Forelimb muscle (tissue), 1 donor: ENCODE results near the gene CIITA. TPM values are rescaled to one million over a fixed set of nuclear protein-coding genes. Genes with fewer than 3 reads are reported as not detected.
"Not testable (repeated sequence)": the region's sequence is repeated elsewhere in the genome, so short reads cannot be mapped to it uniquely, and the experiment has no call there.

ENCODE experiments used
- DNase-seq: peaks from one replicate; pipeline ENCODE4 v3.0.0-alpha.2; 2013; ENCODE audit warnings: low read depth
- polyA plus RNA-seq: library from polyadenylated mRNA; unstranded; fragments of 120-200 nt; gene quantifications from one replicate; pipeline ENCODE4 v1.2.1, GENCODE V29; 2013; ENCODE audit not compliant: insufficient read length

Gene CIITA
- polyA plus RNA-seq: 3.2 TPM

GRCh38 chr16:10876799-10877341 lies at the start of gene CIITA:
TSS of gene CIITA (plus strand) at chr16:10877202. CDS start at chr16:10877331, 129 bp downstream.
- peak; percentile 24 for DNase-seq

GRCh38 chr16:10827691-10828341 lies 49.2 kb upstream of the CIITA start:
- DNase-seq: peak; percentile 91

- peak; percentile 72 for DNase-seq
These were observed 48.1 kb upstream of the CIITA start for GRCh38 chr16:10828851-10829366.

GRCh38 chr16:10829390-10830098 lies 47.5 kb upstream of the CIITA start:
- not testable (repeated sequence) for DNase-seq

GRCh38 chr16:10830240-10830639 lies 46.8 kb upstream of the CIITA start:
- DNase-seq: not testable (repeated sequence)

GRCh38 chr16:10831894-10832886 lies 44.8 kb upstream of the CIITA start:
- DNase-seq: no peak

- DNase-seq: no peak
These were observed 43.7 kb upstream of the CIITA start for GRCh38 chr16:10833271-10833670.

GRCh38 chr16:10834130-10834529 lies 42.9 kb upstream of the CIITA start:
- no peak for DNase-seq

- DNase-seq: no peak
These were observed 42.2 kb upstream of the CIITA start for GRCh38 chr16:10834766-10835165.

GRCh38 chr16:10835281-10835931 lies 41.6 kb upstream of the CIITA start:
- no peak for DNase-seq

- DNase-seq: no peak
These were observed 40.7 kb upstream of the CIITA start for GRCh38 chr16:10836174-10836853.

GRCh38 chr16:10838621-10839278 lies 38.3 kb upstream of the CIITA start:
- DNase-seq: no peak

GRCh38 chr16:10839279-10839666 lies 37.7 kb upstream of the CIITA start:
- DNase-seq: no peak

GRCh38 chr16:10840703-10841102 lies 36.3 kb upstream of the CIITA start:
- no peak for DNase-seq

- no peak for DNase-seq
These were observed 30.6 kb upstream of the CIITA start for GRCh38 chr16:10846213-10846998.

- DNase-seq: no peak
These were observed 29.8 kb upstream of the CIITA start for GRCh38 chr16:10847176-10847575.

GRCh38 chr16:10849736-10850477 lies 27.1 kb upstream of the CIITA start:
- no peak for DNase-seq

- no peak for DNase-seq
These were observed 26.5 kb upstream of the CIITA start for GRCh38 chr16:10850478-10850850.
